ENCODE data around the gene ZBTB46.

DNA sequence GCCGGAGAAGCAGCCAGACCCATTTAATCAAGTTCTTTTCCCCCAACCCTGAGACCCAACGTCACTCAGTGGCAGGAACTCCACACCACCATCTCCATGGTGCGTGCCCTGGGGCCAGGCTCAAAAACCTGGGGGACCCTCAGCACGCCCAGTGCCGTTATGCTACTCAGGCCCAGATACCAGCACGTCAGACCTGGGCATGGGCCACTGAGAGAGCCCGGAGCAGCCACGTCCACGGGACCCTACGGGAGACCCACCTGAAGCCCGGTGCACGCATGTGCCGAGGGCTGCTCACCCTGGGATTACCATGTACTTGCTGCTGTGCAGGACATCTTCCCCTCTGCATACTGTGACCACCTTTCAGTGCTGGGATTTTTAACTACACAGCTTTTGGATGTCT lies 77.7 kb downstream of the ZBTB46 start:
- TF ChIP-seq CTCF (conservative IDR thresholded peaks at IDR 0.05; ENCODE audit: low read length) (no peak), EZH2phosphoT487 (IDR thresholded peaks at IDR 0.05; ENCODE audit: borderline replicate concordance, low read depth, low read length) (no peak)

All from OCI-LY7 (cell line).